Effector CD8-positive, alpha-beta T cell (primary cell): ENCODE results near the gene CRYZL1.
A peak's percentile ranks its signal among the peaks of the same experiment; 100 is the strongest.

Experiments
- DNase-seq: peaks from one replicate; lab custom pipeline; 2025; lab: John Stamatoyannopoulos, UW

CRYZL1 gene

GRCh38 chr21:33661146-33661545 is 19.6 kb upstream of the CRYZL1 start:
- no peak for DNase-seq

- no peak for DNase-seq
Measured at GRCh38 chr21:33660406-33660805, 18.9 kb upstream of the CRYZL1 start.

GRCh38 chr21:33659568-33659949 is 18.0 kb upstream of the CRYZL1 start:
- no peak for DNase-seq

- DNase-seq = no peak
Measured at GRCh38 chr21:33658919-33659567, 17.5 kb upstream of the CRYZL1 start.

GRCh38 chr21:33657124-33657820 is 15.7 kb upstream of the CRYZL1 start:
- DNase-seq = no peak

GRCh38 chr21:33655588-33656221 is 14.2 kb upstream of the CRYZL1 start:
- no peak for DNase-seq

- DNase-seq = no peak
Measured at GRCh38 chr21:33654412-33654811, 12.9 kb upstream of the CRYZL1 start.

GRCh38 chr21:33651965-33652680 is 10.6 kb upstream of the CRYZL1 start:
- DNase-seq = no peak

- no peak for DNase-seq
Measured at GRCh38 chr21:33650929-33651509, 9.5 kb upstream of the CRYZL1 start.

- DNase-seq = no peak
Measured at GRCh38 chr21:33650230-33650629, 8.7 kb upstream of the CRYZL1 start.

GRCh38 chr21:33648555-33648954 is 7.0 kb upstream of the CRYZL1 start:
- DNase-seq = no peak

- DNase-seq = no peak
Measured at GRCh38 chr21:33647587-33647986, 6.0 kb upstream of the CRYZL1 start.

- no peak for DNase-seq
Measured at GRCh38 chr21:33645730-33646129, 4.2 kb upstream of the CRYZL1 start.

GRCh38 chr21:33644383-33645074 is 3.0 kb upstream of the CRYZL1 start:
- no peak for DNase-seq

- DNase-seq = no peak
Measured at GRCh38 chr21:33643658-33644311, 2.2 kb upstream of the CRYZL1 start.

- no peak for DNase-seq
Measured at GRCh38 chr21:33642896-33643657, 1.5 kb upstream of the CRYZL1 start.

GRCh38 chr21:33642027-33642895 is 720 bp upstream of the CRYZL1 start, which contains the start of gene ITSN1:
TSS of gene ITSN1 (plus strand) at chr21:33642501. CDS start at chr21:33718829, 76,328 bp downstream.
- peak; percentile 100 for DNase-seq

GRCh38 chr21:33640697-33641351 is 717 bp downstream of the CRYZL1 start:
- DNase-seq = no peak

- DNase-seq = no peak
Measured at GRCh38 chr21:33634254-33634653, 7.3 kb downstream of the CRYZL1 start.
